C4-2B (cell line): Measurements from ENCODE around the gene LRRFIP1.

Source experiments
- ZFX ChIP-seq: fragments of 450-650 bp; IDR thresholded peaks from 2 replicates; pipeline ENCODE4 v1.6.1; 2017
- TF ChIP-seq, protein P1 (sequence below): fragments of 450-650 bp; conservative IDR thresholded peaks from 2 replicates; pipeline ENCODE4 v1.5.1; 2017; ENCODE audit warnings: mild to moderate bottlenecking

DNA sequence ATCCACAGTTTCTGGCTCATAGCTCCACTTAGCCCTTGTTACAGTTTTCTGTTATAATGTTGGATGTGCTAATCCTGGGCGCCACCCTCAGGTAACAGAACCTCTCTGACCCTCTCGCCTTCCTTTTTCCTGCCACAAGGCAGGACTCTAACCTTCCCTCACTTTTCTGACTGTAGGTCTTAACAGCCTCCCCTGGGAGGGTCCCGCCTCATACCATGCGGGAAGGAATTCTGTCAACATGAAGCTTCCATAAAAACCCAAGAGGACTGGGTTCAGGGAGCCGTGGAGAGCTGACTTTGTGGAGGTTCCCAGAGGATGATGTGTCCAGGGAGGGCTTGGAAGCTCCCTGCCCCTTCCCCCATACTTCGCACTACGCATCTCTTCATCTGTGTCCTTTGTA, 25.0 kb upstream of the LRRFIP1 start:
- TF ChIP-seq, protein P1, sequence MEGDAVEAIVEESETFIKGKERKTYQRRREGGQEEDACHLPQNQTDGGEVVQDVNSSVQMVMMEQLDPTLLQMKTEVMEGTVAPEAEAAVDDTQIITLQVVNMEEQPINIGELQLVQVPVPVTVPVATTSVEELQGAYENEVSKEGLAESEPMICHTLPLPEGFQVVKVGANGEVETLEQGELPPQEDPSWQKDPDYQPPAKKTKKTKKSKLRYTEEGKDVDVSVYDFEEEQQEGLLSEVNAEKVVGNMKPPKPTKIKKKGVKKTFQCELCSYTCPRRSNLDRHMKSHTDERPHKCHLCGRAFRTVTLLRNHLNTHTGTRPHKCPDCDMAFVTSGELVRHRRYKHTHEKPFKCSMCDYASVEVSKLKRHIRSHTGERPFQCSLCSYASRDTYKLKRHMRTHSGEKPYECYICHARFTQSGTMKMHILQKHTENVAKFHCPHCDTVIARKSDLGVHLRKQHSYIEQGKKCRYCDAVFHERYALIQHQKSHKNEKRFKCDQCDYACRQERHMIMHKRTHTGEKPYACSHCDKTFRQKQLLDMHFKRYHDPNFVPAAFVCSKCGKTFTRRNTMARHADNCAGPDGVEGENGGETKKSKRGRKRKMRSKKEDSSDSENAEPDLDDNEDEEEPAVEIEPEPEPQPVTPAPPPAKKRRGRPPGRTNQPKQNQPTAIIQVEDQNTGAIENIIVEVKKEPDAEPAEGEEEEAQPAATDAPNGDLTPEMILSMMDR: no peak
- TF ChIP-seq ZFX: no peak
